DND-41 (cell line): Measurements from ENCODE around the gene OBSCN.
"Not testable (repeated sequence)": the region's sequence is repeated elsewhere in the genome, so short reads cannot be mapped to it uniquely, and the experiment has no call there.

ENCODE experiments used
- ATAC-seq: fragments of 200-7000 bp; cut with Tn5 transposase; 3 replicates; pipeline ENCODE4 v1.9.1; 2021; ENCODE audit warnings: low read depth; ENCODE audit not compliant: insufficient read depth
- DNase-seq: peaks from one replicate; pipeline ENCODE4 v3.0.0-alpha.2; 2020
- H2AFZ ChIP-seq: 2 replicates; pipeline ENCODE4 v1.6.0; 2012; ENCODE audit warnings: low read depth, low read length
- H3K27ac ChIP-seq: 2 replicates; pipeline ENCODE4 v1.5.1; 2012; ENCODE audit warnings: low read length, inconsistent platforms
- H3K27me3 ChIP-seq: fragments of 200-600 bp; sonication (generic); 2 replicates; pipeline ENCODE4 v1.6.0; 2012; ENCODE audit warnings: low read length, mild to moderate bottlenecking, inconsistent platforms; ENCODE audit not compliant: insufficient read depth, poor library complexity
- H3K36me3 ChIP-seq: 2 replicates; pipeline ENCODE4 v1.5.1; 2012; ENCODE audit warnings: low read length, inconsistent platforms; ENCODE audit not compliant: insufficient read depth
- H3K4me1 ChIP-seq: 2 replicates; pipeline ENCODE4 v1.5.1; 2012; ENCODE audit warnings: mild to moderate bottlenecking, low read length; ENCODE audit not compliant: insufficient read depth
- H3K4me2 ChIP-seq: 2 replicates; pipeline ENCODE4 v1.6.0; 2012; ENCODE audit warnings: mild to moderate bottlenecking, moderate library complexity, low read length, inconsistent platforms; ENCODE audit not compliant: insufficient read depth
- H3K4me3 ChIP-seq, 2 experiments: fragments of 200-600 bp in 1 of 2; shearing (Covaris generic) in 1 of 2; 2 replicates each; pipeline ENCODE4 v1.5.1; 2012 to 2016; ENCODE audit warnings: inconsistent platforms in 2 of 2, low read length in 2 of 2, mild to moderate bottlenecking in 2 of 2, low read depth in 1 of 2, moderate library complexity in 1 of 2
- H3K79me2 ChIP-seq: 2 replicates; pipeline ENCODE4 v1.6.0; 2012; ENCODE audit warnings: low read length, inconsistent platforms; ENCODE audit not compliant: insufficient read depth
- H3K9ac ChIP-seq: 2 replicates; pipeline ENCODE4 v1.6.0; 2012; ENCODE audit warnings: low read depth, mild to moderate bottlenecking, inconsistent platforms, low read length, moderate library complexity
- H3K9me3 ChIP-seq: 2 replicates; pipeline ENCODE4 v1.5.1; 2012; ENCODE audit warnings: low read length, moderate library complexity, mild to moderate bottlenecking, inconsistent platforms; ENCODE audit not compliant: insufficient read depth, severe bottlenecking
- H4K20me1 ChIP-seq: 2 replicates; pipeline ENCODE4 v1.6.0; 2012; ENCODE audit warnings: low read length; ENCODE audit not compliant: insufficient read depth
- EZH2 ChIP-seq: IDR thresholded peaks from 3 replicates; pipeline ENCODE4 v1.6.1; 2012; ENCODE audit warnings: borderline replicate concordance, low read depth, mild to moderate bottlenecking, moderate library complexity, low read length, inconsistent platforms; ENCODE audit not compliant: severe bottlenecking
- TF ChIP-seq, protein P1 (sequence below): IDR thresholded peaks from 2 replicates; pipeline ENCODE4 v1.5.1; 2012; ENCODE audit warnings: borderline replicate concordance, low read length, moderate library complexity, mild to moderate bottlenecking; ENCODE audit not compliant: poor library complexity, severe bottlenecking; ENCODE audit errors: extremely low read depth

OBSCN gene

DNA sequence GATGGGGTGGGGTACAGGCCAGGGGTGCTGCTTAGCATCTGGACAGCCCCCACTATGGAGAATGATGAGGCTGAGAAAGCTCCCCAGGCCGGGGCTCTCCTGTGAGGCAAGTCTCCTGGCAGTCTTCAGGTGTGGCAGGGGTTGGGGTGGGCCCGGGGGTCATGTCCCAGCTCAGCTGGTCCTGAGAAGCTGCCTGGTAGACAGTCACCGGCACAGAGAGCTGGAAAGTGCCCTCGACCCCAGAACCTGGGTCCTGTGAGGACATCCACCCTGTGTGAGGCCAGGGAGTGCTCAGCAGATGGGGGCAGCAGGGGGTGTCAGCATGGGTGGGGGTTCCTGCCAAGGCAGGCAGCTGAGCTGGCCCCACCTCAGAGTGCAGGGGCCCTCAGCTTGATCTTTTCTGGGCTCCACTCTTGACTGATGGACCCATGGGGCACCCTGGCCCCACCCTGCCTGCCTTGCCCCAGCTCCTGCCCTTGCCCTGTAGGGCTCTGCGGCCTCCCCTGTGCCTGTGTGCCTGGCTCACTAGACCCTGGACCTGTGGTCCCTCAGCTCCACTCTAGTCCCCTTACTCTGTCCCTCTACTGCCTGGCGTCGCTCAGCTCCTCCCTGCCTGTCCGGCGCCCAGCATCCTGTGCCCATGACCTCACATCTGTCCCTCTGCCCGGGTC lies 36.5 kb upstream of the OBSCN start:
- peaks cover 56% of the 10 kb centered on the region for H4K20me1 ChIP-seq
- DNase-seq (no peak), ATAC-seq (no peak)
- H3K4me3 ChIP-seq, result no peak overlapping the region
- TF ChIP-seq, protein P1, sequence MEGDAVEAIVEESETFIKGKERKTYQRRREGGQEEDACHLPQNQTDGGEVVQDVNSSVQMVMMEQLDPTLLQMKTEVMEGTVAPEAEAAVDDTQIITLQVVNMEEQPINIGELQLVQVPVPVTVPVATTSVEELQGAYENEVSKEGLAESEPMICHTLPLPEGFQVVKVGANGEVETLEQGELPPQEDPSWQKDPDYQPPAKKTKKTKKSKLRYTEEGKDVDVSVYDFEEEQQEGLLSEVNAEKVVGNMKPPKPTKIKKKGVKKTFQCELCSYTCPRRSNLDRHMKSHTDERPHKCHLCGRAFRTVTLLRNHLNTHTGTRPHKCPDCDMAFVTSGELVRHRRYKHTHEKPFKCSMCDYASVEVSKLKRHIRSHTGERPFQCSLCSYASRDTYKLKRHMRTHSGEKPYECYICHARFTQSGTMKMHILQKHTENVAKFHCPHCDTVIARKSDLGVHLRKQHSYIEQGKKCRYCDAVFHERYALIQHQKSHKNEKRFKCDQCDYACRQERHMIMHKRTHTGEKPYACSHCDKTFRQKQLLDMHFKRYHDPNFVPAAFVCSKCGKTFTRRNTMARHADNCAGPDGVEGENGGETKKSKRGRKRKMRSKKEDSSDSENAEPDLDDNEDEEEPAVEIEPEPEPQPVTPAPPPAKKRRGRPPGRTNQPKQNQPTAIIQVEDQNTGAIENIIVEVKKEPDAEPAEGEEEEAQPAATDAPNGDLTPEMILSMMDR, result no peak
- no peak for TF ChIP-seq EZH2
- peaks cover 46% of the 10 kb centered on the region for H3K79me2 ChIP-seq
- no peak overlapping the region for H3K27ac ChIP-seq
- no peak overlapping the region for H3K9ac ChIP-seq
- no peak overlapping the region for H3K4me2 ChIP-seq
- no peak overlapping the region for H2AFZ ChIP-seq
- no peaks in the 10 kb centered on the region for H3K27me3 ChIP-seq
- H3K36me3 ChIP-seq, result peaks cover 18% of the 10 kb centered on the region
- H3K4me1 ChIP-seq, result peaks cover 11% of the 10 kb centered on the region
- no peaks in the 10 kb centered on the region for H3K9me3 ChIP-seq

DNA sequence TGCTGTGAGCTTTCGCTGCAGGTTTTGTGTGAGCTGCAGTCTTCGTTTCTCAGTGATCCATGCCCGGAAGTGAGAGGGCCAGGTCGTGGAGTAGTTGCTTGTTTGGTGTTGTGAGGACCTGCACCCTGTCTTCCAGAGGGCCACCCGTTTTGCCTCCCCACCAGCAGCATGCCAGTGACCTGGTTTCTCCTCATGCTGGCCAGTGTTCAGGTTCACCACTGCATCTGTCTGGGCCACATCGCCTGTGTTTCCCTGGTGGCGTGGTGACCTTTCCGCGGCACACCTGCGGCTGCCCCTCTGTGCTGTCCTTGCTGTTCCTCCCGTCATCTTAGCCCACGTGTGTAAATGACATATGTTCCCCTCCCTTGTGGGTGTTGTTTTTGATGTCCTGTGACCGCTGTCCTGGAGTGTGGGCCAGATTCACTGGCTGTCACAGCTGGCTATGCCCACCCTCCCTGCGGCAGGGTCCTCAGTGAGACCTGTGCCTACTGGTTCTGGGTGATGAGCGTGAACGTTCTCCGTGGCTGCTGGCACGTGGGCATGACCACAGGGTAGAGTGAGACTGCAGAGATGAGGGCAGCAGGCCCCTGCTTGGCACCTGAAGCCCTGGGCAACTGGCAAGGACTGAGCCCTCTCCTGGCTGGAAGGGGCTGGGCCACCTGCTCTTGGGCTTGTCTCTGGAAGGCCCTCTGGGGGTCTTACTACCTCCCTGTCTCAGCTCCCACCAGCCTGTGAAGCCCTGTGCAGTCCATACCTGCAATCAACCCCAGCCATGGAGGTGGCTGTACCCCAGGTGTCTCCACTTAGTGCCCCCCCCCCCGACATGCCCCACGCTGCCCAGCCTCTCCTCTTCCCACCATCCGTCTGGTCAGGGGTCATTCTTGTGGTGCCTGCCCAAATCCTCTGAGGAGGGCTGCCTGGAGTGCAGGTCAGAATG lies 35.0 kb upstream of the OBSCN start:
- Histone ChIP-seq H3K4me3 (no peak overlapping the region), H4K20me1 (peaks cover 51% of the 10 kb centered on the region), H2AFZ (no peak overlapping the region), H3K36me3 (peaks cover 22% of the 10 kb centered on the region), H3K4me1 (no peaks in the 10 kb centered on the region), H3K79me2 (peaks cover 37% of the 10 kb centered on the region), H3K9ac (no peak overlapping the region), H3K27ac (no peak overlapping the region), H3K27me3 (no peaks in the 10 kb centered on the region), H3K4me2 (no peak overlapping the region), H3K9me3 (no peaks in the 10 kb centered on the region)
- TF ChIP-seq EZH2, result no peak
- TF ChIP-seq, protein P1, result no peak
- ATAC-seq (no peak), DNase-seq (no peak)

GRCh38 chr1:228173528-228174481 lies 34.0 kb upstream of the OBSCN start:
- not testable (repeated sequence) for H3K27me3 ChIP-seq, H2AFZ ChIP-seq, H3K4me1 ChIP-seq, DNase-seq, H3K4me2 ChIP-seq, H3K9ac ChIP-seq, H3K9me3 ChIP-seq, H3K27ac ChIP-seq, H3K4me3 ChIP-seq
- H3K36me3 ChIP-seq, result peaks cover 21% of the 10 kb centered on the region
- ATAC-seq, result peak; percentile 49; the same call in 1 of the 3 replicates
- peaks cover 28% of the 10 kb centered on the region for H3K79me2 ChIP-seq
- H4K20me1 ChIP-seq, result peaks cover 47% of the 10 kb centered on the region
